GM19193 (cell line): Measurements from ENCODE around the gene CD96.

Experiments
- POLR2A ChIP-seq: IDR thresholded peaks from 4 replicates; pipeline ENCODE4 v1.6.1; 2011; ENCODE audit not compliant: insufficient read depth, insufficient read length; ENCODE audit errors: extremely low read depth

CD96 gene

DNA sequence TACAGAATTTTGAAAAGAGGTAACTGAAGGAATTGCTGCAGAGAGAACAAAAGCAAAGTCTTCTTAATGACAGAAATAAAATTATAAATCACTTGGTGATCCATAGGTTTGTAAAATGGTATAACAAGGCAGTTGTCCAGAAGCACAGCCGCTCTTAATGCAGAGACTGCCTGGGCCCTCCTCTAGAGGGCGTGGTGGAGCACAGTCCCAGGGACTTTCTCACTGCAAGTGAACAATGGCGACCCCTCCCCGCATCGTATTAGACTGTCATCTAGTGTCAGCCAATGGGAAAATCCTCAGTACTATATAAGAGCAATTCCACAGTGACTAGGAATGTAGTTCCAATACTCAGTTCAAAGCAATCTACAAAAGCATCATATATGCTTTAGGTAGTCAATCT, 79.5 kb downstream of the CD96 start:
- no peak for TF ChIP-seq POLR2A

DNA sequence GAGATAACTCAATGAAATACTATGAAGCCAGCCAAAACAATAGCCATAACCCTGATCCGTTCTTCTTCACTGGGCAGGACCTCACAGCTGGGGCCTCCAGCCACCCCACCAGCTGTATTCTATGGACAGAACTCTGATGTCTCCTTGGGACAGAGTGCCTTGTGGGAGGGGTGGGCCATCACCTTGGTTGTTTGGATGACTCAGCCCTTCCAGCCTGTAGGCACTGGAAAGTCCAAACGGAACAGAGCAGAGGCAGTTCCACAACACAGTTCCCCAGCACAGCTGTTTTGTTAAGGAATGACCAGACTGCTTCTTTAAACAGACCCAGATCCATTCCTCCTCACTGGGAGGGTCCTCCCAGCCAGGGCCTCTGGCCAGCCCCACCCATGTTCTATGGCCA, 85.1 kb downstream of the CD96 start:
- TF ChIP-seq POLR2A, result no peak

DNA sequence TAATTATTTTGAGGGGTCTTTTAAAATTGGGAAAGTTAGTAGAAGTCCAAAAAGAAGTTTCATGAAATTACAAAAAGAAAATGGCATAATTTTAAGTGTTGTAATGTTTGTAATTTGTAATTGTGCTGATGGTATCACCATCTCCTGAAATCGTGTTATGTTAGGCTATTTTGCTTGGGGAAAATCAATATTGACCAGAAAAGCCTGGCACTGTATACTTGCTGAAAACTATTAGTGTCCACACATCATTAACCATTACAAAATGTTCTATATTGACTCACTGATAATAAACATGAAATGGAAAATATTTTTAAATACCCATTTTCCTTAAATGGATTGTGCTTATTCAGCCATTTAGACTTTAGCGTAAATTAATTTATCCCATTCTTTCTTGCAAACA, 93.4 kb downstream of the CD96 start:
- TF ChIP-seq POLR2A, result no peak

DNA sequence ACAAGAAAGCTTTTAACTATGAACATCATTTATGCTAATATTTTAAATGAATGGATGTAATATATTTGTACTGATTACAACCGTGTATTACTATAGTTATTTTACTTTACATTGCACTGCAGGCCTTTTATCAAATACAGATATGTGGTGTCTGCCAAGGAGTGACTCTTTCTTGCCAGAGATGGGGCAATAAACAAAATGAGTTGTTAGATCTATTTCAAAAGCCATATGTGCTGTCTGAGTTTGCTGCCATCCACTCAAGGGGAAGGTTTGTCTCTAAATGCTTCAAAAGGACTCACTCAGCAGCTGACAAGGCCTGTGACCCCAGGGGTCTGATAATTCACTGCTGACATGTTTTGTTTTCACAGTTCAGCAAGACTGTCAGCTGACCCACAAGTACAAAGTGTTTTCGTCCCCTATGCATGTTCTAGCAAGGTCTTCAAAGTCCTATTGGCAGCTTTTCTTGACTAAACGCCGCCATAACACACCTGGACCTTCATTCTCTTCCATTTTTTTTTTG, 94.4 kb downstream of the CD96 start:
- no peak for TF ChIP-seq POLR2A

DNA sequence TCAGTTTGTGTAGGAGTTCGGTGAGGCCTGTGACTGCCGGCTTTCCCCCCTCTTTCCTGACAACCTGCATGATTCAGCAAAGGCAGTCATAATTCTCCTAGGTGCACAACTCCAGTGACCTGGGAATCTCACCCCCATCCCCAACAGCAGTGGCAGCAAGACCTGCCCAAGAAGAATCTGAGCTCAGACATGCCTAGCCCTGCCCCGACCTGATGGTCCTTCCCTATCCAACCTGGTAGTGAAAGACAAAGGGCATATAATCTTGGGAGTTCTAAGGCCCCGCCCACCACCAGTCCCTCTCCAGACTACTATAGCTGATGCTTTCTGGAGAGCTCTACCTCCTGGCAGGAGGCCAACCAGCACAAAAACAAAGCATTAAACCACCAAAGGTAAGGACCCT, 97.3 kb downstream of the CD96 start:
- TF ChIP-seq POLR2A, result no peak

DNA sequence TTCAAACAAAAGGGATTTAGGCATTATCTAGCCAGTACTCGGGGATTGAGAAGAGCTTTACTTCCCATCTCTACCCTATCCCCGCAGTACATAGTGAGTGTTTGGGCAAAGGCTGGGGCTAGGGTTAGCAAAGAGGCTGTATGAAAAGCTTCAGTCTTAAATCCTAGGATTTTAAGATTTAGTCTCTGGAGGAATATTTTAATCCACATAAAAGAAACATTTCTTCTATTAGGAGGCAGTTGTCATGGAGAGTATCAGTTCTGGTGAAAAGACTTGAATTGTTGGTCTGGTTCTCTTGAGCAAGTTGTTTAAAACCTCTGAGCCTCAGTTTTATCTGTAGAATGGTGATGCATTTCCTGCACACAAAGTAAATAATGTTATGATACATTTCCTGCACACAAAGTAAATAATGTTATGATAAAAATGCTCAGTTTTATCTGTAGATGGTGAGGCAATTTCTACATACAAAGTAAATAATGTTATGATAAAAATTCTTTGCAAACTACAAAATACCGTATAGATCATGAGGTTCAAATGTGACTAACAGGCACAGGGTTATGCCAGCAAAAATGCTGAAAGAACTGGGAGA, 107.1 kb downstream of the CD96 start:
- no peak for TF ChIP-seq POLR2A

DNA sequence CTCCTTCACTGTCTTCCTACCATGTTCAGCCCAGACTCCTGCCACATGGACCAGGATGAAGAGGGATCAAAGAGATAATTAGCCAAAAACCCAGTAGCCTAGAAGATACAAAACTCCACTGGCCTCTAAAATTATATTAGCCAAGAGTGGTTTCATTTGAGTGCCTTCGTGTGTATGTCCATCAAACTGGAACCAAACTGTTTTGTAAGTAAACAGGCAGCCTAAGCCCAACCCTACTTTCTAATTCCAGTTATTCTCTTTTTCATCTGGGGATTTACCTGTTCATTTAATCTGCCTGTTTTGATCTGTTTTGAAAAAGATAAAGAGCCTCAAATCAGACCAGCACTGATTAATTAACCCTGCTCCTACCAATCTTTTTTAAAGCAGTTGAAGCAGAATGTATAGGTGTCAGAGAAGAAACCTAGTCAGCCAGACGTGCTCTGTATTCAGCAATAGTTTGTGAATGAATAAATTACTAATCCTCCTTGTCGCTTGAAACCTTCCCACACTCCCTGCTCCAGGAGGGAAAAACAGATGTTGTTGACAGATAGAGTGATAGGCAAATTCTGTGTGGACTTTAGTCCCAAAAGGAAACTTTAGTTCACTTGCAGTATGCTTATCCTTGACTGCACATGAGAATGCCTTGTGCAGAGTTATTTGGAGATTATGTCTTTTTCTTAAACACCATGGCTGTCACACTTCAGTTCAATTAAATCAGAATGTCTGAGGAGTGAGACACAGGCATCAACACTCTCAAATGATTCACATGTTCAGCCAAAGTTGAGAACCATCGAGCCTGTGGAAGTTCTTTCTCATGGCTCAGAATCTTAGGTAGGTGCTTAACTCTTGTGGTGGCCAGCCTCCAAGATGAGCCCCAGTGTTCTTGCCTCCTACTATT, 108.6 kb downstream of the CD96 start:
- TF ChIP-seq POLR2A, result no peak

DNA sequence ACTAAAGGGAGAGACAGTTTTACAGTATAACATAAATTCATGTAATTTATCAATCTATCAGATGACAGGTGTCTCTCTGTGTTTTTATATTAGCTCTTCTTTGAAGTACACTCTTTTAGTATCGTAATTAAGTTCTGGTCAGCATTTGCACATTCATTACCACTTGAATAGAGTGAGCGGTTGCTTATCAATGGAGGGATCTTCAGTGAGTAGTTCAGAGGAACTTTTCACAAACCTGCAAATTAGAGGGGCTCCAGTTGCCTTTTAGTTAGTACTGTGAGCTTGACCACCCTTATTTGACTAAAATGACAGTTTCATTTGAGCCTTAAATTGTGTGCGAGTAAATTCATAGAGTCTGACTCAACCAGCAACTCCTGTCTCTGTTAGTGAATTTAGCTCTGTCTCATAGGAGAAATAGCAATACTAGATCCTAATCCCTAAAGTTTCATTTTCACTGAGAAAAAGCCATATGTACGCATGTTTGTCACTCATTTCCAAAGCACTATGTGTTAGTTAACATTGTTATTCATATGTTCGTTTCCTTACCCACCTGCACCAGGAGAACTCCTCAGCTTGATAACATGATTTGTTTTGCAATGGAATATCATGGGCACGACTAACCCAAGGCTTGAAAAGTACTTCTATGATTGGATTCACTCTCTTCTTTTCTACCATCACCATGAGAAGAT, 110.6 kb downstream of the CD96 start:
- no peak for TF ChIP-seq POLR2A

DNA sequence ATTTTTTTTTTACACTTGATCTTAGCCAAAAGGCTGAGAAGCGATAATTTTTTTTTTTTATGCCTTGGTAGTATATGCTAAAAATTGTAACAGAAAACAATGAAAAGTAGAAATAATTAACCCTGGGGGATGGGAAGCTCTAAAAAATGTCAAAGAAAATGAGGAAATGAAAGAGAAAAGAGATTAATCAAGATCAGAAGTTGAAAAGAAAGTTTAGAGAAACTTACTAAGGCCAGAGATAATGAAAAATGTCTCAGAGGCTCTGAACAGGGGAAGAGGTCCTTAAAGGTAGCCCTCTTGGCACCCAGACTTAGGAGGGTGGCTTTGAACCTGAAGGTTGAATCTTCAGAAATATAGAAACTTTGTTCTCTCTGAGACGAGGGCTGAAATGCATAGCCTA, 111.8 kb downstream of the CD96 start:
- TF ChIP-seq POLR2A, result no peak

DNA sequence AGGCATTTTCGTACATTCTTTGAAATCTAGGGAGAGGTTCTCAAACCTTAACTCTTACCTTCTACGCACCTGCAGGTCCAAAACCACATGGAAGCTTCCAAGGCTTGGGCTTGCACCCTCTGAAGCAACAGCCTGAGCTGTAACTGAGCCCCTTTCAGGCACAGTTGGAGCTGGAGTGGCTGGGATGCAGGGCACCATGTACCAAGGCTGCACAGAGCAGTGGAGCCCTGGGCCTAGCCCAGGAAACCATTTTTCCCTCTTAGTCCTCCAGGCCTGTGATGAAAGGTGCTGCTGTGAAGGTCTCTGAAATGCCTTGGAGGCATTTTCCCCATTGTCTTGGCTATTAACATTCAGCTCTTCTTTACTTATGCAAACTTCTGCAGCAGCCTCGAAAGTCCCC, 120.0 kb downstream of the CD96 start:
- TF ChIP-seq POLR2A, result no peak

DNA sequence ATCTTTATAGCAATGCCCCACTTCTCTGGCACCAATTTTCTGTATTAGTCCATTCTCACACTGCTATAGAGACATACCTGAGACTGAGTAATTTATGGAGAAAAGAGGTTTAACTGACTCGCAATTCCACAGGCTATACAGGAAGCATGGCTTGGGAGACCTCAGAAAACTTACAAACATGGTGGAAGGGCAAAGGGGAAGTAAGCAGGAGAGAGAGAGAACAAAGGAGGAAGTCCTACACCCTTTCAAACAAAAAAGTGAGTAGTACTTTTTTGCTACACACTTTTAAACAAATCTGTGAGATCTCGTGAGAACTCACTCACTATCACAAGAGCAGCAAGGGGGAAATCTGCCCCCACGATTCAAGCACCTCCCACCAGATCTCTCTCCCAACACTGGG, 120.9 kb downstream of the CD96 start:
- no peak for TF ChIP-seq POLR2A

DNA sequence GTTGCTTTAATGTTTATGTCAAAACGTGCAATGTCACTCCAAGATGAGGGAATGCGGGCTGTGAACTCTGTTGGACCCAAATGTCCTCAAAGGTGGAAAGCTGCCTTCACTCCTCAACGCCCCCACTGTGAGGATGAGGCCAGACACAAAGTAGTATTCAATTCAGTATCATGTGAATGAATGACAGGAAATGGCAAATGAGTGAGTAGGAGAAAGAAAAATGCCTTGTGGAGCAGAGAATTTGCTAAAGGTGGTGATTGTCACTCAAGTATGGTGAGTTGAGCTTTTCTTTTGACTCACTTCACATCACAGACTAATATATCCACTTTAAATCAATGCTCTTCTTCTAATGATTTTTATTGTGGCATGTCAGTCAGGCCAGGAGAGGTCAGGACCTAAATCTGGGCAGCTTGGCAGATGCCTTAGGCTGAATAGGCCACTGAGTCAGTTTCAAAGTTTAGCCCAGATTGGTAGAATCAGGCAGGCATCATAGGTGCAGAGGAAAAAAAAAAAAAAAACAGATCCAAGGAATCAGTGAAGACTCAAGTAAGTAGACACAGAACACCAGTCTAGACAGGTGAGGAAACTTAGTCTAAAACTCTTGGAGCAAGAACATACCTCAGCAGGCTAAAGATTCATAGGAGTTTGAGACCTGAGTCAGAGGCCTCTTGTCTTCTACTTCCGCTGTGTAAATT, 124.2 kb downstream of the CD96 start:
- TF ChIP-seq POLR2A, result no peak

DNA sequence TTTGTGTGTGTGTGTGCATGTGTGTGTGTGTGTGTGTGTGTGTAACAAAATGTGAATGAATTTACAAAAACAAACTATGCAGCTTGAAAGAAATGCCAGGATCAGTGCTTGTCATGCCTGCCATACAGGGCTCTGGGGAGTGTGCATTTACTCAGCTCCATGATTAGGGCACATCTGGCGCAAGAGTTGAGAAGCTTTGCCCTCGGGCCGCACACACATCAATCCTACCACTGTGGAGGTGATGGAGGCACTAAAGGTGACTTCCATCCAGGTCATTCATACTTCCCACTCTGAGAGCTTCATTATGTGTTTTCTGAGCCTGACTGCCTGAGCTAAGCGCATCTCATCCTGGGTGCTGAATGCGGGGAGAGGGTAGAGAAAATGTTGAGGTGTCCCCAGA, 125.2 kb downstream of the CD96 start:
- TF ChIP-seq POLR2A, result no peak

DNA sequence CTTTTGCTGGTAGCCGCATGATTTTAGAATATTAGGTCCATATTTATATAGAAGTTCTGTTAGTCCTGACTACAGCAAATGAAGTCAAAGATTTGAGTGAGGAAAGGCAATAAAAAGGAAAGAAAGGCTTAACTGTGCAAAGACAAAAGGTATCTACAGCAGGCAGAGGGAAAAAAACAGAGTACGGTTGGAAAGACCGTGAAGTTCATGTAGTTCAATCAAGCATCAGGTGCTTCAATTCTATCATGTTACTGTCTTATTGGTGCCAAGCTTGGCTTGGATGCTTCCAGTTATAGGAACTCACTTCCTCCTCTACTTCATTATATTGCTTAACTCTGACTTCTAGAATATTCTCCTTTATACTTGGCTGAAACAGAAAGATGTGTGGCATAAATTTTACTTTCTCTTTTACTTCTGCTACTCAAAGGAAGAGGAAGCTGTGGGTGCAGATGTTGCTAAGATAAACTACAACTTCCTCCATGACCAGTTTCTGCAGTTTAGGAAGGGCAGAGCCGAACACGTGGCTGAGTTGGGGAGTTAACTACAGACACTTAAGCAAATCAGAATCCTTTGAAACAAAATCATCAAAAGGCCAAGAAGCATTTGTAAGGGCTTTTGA, 125.7 kb downstream of the CD96 start:
- no peak for TF ChIP-seq POLR2A
